ENCODE data around the gene MCHR1. TPM values are rescaled to one million over a fixed set of nuclear protein-coding genes. Genes with fewer than 3 reads are reported as not detected.

MCHR1 gene
- total RNA-seq: 0.86 TPM in 1 of 2 replicates, not detected in the other

DNA sequence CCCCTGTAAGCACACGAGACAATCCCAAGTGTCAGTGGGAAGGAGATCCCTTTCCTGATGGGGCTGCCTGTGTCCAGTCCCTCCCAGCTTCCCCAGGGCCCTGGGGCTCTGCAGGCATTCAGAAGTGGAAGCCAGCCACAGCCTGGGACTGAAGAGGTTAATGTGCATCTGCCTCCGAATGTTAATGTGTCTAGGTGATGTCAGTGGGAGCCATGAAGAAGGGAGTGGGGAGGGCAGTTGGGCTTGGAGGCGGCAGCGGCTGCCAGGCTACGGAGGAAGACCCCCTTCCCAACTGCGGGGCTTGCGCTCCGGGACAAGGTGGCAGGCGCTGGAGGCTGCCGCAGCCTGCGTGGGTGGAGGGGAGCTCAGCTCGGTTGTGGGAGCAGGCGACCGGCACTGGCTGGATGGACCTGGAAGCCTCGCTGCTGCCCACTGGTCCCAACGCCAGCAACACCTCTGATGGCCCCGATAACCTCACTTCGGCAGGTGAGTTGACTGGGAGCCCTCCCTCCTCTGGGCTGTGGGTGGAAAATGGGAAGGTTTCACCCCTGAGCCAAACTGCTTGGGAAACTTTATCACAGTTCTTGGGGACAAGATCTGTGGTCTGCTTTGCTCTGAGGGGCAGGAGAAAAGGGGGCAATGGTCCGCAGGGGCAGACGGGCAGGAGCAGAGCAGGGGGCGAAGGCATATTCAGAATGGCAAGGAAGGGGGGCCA lies at the start of gene MCHR1:
Gene MCHR1 (plus strand): TSS at position 236 of the 715 bp plus-strand sequence. CDS start 169 bp downstream, at position 405.

DNA sequence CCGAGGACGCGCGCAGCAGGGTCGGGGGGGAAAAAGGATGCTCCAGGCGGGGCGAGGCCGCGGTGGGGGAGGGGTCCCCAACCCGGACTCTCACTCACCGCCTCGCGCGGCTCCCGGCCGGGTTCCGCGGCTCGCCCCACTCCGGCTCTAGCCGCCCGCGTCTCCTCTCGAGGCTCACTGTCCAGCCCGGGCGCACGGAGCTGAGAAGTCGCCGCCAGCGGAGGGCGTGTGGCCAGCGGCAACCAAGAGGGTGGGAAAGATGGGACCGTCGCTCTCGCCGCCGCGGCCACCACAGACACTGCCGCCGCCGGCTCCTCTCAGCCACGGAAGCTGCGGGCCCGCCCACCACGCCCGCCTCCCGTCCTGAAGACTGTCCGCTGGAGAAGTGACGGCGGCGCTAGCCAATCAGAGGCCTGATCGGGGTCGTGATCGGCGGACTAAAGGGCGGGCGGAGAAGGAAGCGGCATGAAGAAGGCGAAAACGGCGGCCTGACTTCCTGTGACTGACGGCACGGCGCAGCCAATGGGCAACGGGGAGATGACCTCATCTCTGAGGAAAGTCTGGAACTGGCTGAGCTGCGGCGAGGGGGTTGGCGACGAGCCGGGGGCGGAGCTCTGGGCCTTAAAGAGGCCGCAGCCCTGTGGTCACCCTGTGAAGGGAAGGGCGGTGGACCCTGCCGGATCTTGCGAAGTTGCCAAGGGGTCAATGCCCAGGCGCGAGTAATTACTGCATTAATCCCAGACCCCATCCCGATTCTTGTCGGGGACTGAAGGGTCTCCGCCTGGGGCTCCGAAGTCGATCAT lies 42.7 kb upstream of the MCHR1 start, which contains the start of gene MRTFA:
Gene MRTFA (minus strand): TSS at position 340 of the 803 bp plus-strand sequence.

Other genes starting within 250 kb of the MCHR1 start
- 28.2 and 63.4 TPM in 2 replicates for gene MRTFA, start 42.8 kb upstream of the MCHR1 start, total RNA-seq
- 16.7 and 23.4 TPM in 2 replicates for gene SLC25A17, start 139.9 kb downstream of the MCHR1 start, total RNA-seq
- gene ST13, start 177.2 kb downstream of the MCHR1 start, total RNA-seq: 95.1 and 117 TPM in 2 replicates
- gene XPNPEP3, start 177.7 kb downstream of the MCHR1 start, total RNA-seq: 7.8 and 8.9 TPM in 2 replicates
- gene DNAJB7, start 182.6 kb downstream of the MCHR1 start, total RNA-seq: not detected in 2 replicates